ENCODE results near the gene MTHFR. TPM values are rescaled to one million over a fixed set of nuclear protein-coding genes. Genes with fewer than 3 reads are reported as not detected.

MTHFR gene
- total RNA-seq, 1 experiment from 2014 or later = 18.2 TPM

DNA sequence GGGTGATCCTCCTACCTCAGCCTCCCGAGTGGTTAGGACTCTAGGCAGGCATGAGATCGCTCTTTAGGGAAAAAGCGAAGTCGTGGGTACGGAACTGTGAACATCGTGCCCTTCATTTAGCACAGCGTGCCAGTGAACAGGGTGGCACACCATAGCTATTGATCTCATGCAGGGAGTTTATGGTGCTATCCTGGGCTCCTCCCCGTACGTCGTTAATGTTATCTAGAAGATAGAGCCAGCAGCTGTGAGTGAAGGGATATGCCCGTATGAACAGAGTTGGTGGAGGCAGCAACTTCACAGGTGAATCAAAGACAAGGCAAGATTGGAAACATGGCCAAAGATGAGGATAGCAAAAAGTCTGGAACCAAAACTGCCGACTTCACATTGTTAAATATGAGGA is 11.4 kb upstream of the MTHFR start:
- Histone ChIP-seq H2BK5ac (ENCODE audit: insufficient read length, low read length) (no peak overlapping the region), H4K20me1 (ENCODE audit: control insufficient read depth, insufficient read depth, insufficient read length) (no peaks in the 10 kb centered on the region), H3K18ac (ENCODE audit: insufficient read length, low read depth, low read length) (no peak overlapping the region), H3K4me1 (ENCODE audit: insufficient read depth, low read length) (no peaks in the 10 kb centered on the region), H3K56ac (ENCODE audit: insufficient read length, low read depth, low read length) (no peak overlapping the region), H3K9me3 (ENCODE audit: control insufficient read depth, low read depth, low read length) (no peaks in the 10 kb centered on the region), H3K4ac (ENCODE audit: low read depth, low read length) (no peak overlapping the region), H4K91ac (ENCODE audit: insufficient read length, low read depth, low read length) (no peak overlapping the region), H3K4me2 (ENCODE audit: insufficient read depth, insufficient read length, low read length) (no peak overlapping the region), H3K9ac (ENCODE audit: extremely low read depth, insufficient read length, low read length) (no peak overlapping the region), H4K5ac (ENCODE audit: insufficient read length, low read depth, low read length) (no peak overlapping the region), H2BK20ac (ENCODE audit: low read depth, low read length, poor library complexity, severe bottlenecking) (no peak overlapping the region), H3K23ac (ENCODE audit: insufficient read length, low read depth, low read length) (no peak overlapping the region), H2AFZ (ENCODE audit: low read length) (no peak overlapping the region), H2BK15ac (ENCODE audit: low read depth, low read length) (no peak overlapping the region), H3K27me3 (ENCODE audit: insufficient read depth, low read length) (no peaks in the 10 kb centered on the region), H2AK5ac (ENCODE audit: insufficient read length, low read length) (no peak overlapping the region), H3K27ac (ENCODE audit: insufficient read length, low read depth, low read length) (no peak overlapping the region), H4K8ac (replicated peaks; ENCODE audit: insufficient read length, low read depth, low read length) (no peak overlapping the region), H3T11ph (ENCODE audit: low read length) (no peak overlapping the region), H3K23me2 (ENCODE audit: insufficient read length, low read depth, low read length, poor library complexity, severe bottlenecking) (no peaks in the 10 kb centered on the region), H3K79me2 (ENCODE audit: insufficient read depth, low read length) (peaks cover 2% of the 10 kb centered on the region; the same call in 1 of the 2 replicates), H3K14ac (ENCODE audit: insufficient read depth, low read length) (no peak overlapping the region), H3K79me1 (ENCODE audit: insufficient read depth, low read depth, low read length, poor library complexity, severe bottlenecking) (peaks cover 8% of the 10 kb centered on the region), H2BK120ac (ENCODE audit: low read depth, low read length, poor library complexity, severe bottlenecking) (no peak overlapping the region), H2BK12ac (ENCODE audit: insufficient read length, low read depth, low read length) (no peak overlapping the region)
- no peak for DNase-seq
- no CpG with 5 or more reads among the region's 12 CpGs for WGBS (ENCODE audit: extremely low coverage, insufficient read length, low lambda C conversion rate)
- H3K4me1 Mint-ChIP-seq = no peaks in the 10 kb centered on the region
- H3K27ac Mint-ChIP-seq = no peak overlapping the region
- peaks cover 24 to 76% (median 59%) of the 10 kb centered on the region in 3 experiments; a peak in 6 of 7 replicates for H3K36me3 Mint-ChIP-seq (ENCODE audit: insufficient read depth in 1 of 3, low read depth in 3 of 3)
- no peak for TF ChIP-seq CTCF (conservative IDR thresholded peaks at IDR 0.05)
- H3K4me3 Mint-ChIP-seq = no peak overlapping the region
- no peaks in the 10 kb centered on the region for H3K27me3 Mint-ChIP-seq (ENCODE audit: low read depth)
- H3K9me3 Mint-ChIP-seq = no peaks in the 10 kb centered on the region
